Measurements from ENCODE around the gene ZNF57.

Gene ZNF57

DNA sequence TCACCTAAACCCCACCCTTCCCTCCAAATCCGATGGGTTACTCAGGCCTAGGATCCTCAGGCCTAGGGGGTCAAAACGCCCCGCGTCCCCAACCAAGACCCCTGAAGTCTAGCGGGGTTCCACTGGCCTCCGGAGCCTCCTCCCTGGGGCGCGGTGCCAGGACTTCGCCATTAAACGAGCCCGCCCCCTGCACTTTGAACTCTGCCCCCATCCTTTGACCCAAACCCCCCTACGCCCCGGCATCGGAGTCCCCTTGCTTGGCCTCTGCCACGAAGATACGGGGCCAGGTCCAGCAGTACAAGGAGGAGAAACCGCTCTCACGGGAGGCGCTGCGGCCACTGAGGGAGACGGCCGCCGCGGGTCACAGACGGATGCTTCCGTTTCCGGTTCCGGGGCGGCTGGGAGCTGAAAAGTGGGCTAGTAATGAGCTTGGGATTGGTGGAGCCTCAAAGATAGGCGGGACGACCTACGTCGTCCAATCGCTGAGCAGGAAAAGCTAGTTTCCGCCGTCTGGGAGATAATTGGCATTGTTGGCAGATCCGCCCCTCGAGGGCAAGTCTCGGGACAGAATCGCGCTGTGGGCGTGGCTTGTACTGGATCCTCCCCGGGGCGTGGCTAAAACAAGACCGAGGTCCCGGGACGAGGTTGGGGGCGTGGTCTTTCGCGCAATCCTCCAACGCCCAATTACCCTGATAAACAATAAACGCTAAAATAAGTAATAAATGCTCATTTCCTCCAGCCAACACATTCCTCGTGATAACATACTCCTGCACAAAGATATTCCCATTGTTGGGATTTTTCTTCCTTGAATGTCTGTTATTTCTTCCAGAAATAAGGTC, 49.8 kb downstream of the ZNF57 start (continued):
- TF ChIP-seq, protein P1, sequence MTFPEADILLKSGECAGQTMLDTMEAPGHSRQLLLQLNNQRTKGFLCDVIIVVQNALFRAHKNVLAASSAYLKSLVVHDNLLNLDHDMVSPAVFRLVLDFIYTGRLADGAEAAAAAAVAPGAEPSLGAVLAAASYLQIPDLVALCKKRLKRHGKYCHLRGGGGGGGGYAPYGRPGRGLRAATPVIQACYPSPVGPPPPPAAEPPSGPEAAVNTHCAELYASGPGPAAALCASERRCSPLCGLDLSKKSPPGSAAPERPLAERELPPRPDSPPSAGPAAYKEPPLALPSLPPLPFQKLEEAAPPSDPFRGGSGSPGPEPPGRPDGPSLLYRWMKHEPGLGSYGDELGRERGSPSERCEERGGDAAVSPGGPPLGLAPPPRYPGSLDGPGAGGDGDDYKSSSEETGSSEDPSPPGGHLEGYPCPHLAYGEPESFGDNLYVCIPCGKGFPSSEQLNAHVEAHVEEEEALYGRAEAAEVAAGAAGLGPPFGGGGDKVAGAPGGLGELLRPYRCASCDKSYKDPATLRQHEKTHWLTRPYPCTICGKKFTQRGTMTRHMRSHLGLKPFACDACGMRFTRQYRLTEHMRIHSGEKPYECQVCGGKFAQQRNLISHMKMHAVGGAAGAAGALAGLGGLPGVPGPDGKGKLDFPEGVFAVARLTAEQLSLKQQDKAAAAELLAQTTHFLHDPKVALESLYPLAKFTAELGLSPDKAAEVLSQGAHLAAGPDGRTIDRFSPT (tag by site-specific recombination; IDR thresholded peaks at IDR 0.05), result no peak; the same call in 1 of the 2 replicates
- TF ChIP-seq ZNF341 (tag by site-specific recombination; IDR thresholded peaks at IDR 0.05; ENCODE audit: low read depth), result peak; percentile 33; the same call in 1 of the 2 replicates
- peak; percentile 92 for TF ChIP-seq BCL11B (tag by site-specific recombination; IDR thresholded peaks at IDR 0.05; ENCODE audit: low read depth)
- no peak for TF ChIP-seq ZNF558 (tag by site-specific recombination; IDR thresholded peaks at IDR 0.05)
- no peak for TF ChIP-seq ZNF221 (tag by site-specific recombination; IDR thresholded peaks at IDR 0.05; ENCODE audit: borderline replicate concordance)
- peak; percentile 100 for TF ChIP-seq SP2 (tag by site-specific recombination; IDR thresholded peaks at IDR 0.05)
- TF ChIP-seq ZNF585B (tag by site-specific recombination; IDR thresholded peaks at IDR 0.05), result no peak
- TF ChIP-seq TCF7L2 (IDR thresholded peaks at IDR 0.05; ENCODE audit: borderline replicate concordance, low read depth, low read length), result no peak
- TF ChIP-seq ZNF623 (tag by site-specific recombination; IDR thresholded peaks at IDR 0.05), result no peak
- TF ChIP-seq YY1 (tag by site-specific recombination; IDR thresholded peaks at IDR 0.05), result peak; percentile 86
- TF ChIP-seq ZNF274 (IDR thresholded peaks at IDR 0.05; ENCODE audit: low read length), result no peak
- no peak for TF ChIP-seq ZNF274 (tag by site-specific recombination; IDR thresholded peaks at IDR 0.05; ENCODE audit: borderline replicate concordance)
- TF ChIP-seq HOXA7 (CRISPR knock-in tag; IDR thresholded peaks at IDR 0.05; ENCODE audit: borderline replicate concordance), result no peak
- TF ChIP-seq ZSCAN5A (tag by site-specific recombination; IDR thresholded peaks at IDR 0.05), result no peak
- TF ChIP-seq ZNF658 (tag by site-specific recombination; IDR thresholded peaks at IDR 0.05), result no peak
- no peak for TF ChIP-seq KLF7 (tag by site-specific recombination; IDR thresholded peaks at IDR 0.05; ENCODE audit: borderline replicate concordance)
- TF ChIP-seq, protein P2, sequence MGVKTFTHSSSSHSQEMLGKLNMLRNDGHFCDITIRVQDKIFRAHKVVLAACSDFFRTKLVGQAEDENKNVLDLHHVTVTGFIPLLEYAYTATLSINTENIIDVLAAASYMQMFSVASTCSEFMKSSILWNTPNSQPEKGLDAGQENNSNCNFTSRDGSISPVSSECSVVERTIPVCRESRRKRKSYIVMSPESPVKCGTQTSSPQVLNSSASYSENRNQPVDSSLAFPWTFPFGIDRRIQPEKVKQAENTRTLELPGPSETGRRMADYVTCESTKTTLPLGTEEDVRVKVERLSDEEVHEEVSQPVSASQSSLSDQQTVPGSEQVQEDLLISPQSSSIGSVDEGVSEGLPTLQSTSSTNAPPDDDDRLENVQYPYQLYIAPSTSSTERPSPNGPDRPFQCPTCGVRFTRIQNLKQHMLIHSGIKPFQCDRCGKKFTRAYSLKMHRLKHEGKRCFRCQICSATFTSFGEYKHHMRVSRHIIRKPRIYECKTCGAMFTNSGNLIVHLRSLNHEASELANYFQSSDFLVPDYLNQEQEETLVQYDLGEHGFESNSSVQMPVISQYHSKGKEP (tag by site-specific recombination; IDR thresholded peaks at IDR 0.05), result no peak
- TF ChIP-seq ZNF768 (tag by site-specific recombination; IDR thresholded peaks at IDR 0.05), result no peak
- TF ChIP-seq PBX3 (CRISPR knock-in tag; IDR thresholded peaks at IDR 0.05), result no peak
- no peak for TF ChIP-seq SALL2 (tag by site-specific recombination; IDR thresholded peaks at IDR 0.05; ENCODE audit: borderline replicate concordance)
- TF ChIP-seq ZNF843 (tag by site-specific recombination; IDR thresholded peaks at IDR 0.05), result 0 out of 2 replicates have a peak, but pooled peaks have one; percentile 32
- no peak for TF ChIP-seq ZNF174 (tag by site-specific recombination; IDR thresholded peaks at IDR 0.05)
- TF ChIP-seq SETDB1 (IDR thresholded peaks at IDR 0.05; ENCODE audit: insufficient read length, low read length), result no peak
- TF ChIP-seq GLI4 (tag by site-specific recombination; IDR thresholded peaks at IDR 0.05), result peak; percentile 28; the same call in 1 of the 2 replicates
- TF ChIP-seq GLI2 (tag by site-specific recombination; IDR thresholded peaks at IDR 0.05; ENCODE audit: borderline replicate concordance, low read depth), result no peak
- TF ChIP-seq, protein P3, sequence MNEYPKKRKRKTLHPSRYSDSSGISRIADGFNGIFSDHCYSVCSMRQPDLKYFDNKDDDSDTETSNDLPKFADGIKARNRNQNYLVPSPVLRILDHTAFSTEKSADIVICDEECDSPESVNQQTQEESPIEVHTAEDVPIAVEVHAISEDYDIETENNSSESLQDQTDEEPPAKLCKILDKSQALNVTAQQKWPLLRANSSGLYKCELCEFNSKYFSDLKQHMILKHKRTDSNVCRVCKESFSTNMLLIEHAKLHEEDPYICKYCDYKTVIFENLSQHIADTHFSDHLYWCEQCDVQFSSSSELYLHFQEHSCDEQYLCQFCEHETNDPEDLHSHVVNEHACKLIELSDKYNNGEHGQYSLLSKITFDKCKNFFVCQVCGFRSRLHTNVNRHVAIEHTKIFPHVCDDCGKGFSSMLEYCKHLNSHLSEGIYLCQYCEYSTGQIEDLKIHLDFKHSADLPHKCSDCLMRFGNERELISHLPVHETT (tag by site-specific recombination; IDR thresholded peaks at IDR 0.05), result peak; percentile 85
- peak; percentile 41; the same call in 1 of the 2 replicates for TF ChIP-seq OSR2 (tag by site-specific recombination; IDR thresholded peaks at IDR 0.05)
- no peak for TF ChIP-seq ZSCAN16 (tag by site-specific recombination; IDR thresholded peaks at IDR 0.05)
- no peak for TF ChIP-seq ZNF202 (tag by site-specific recombination; IDR thresholded peaks at IDR 0.05; ENCODE audit: borderline replicate concordance)
- TF ChIP-seq ZNF792 (tag by site-specific recombination; IDR thresholded peaks at IDR 0.05), result no peak
- 0 out of 2 replicates have a peak, but pooled peaks have one; percentile 23 for TF ChIP-seq WT1 (tag by site-specific recombination; IDR thresholded peaks at IDR 0.05)
